ENCODE data around the gene HID1. TPM values are rescaled to one million over a fixed set of nuclear protein-coding genes. Genes with fewer than 3 reads are reported as not detected.

The HID1 gene
- total and polyA plus RNA-seq, 9 of the 15 experiments (the other 6 are each of a cell fraction or from before 2014, with no cell fraction given) = 0.14 to 2.1 (median 0.54) TPM; not detected in 2

- TF ChIP-seq RFX7 (CRISPR knock-in tag; IDR thresholded peaks at IDR 0.05) (no peak), HDAC6 (IDR thresholded peaks at IDR 0.05; ENCODE audit: low read depth, low read length) (no peak), SNAPC5 (CRISPR knock-in tag; IDR thresholded peaks at IDR 0.05) (no peak), MAZ (CRISPR knock-in tag; conservative IDR thresholded peaks at IDR 0.05 in 1 of 2, IDR thresholded peaks at IDR 0.05 in 1 of 2) (peak in 1 of 2 experiments; percentile 49; a peak in 3 of 4 replicates), CBFB (CRISPR knock-in tag; IDR thresholded peaks at IDR 0.05) (peak; percentile 97), ZBTB40 (IDR thresholded peaks at IDR 0.05) (no peak), ZBTB40 (CRISPR knock-in tag; IDR thresholded peaks at IDR 0.05) (peak; percentile 30; the same call in 1 of the 2 replicates), RB1 (IDR thresholded peaks at IDR 0.05; ENCODE audit: low read depth) (peak; percentile 63; the same call in 1 of the 2 replicates), RBBP5 (IDR thresholded peaks at IDR 0.05; ENCODE audit: borderline replicate concordance, insufficient read depth, low read length, poor library complexity, severe bottlenecking) (no peak), E2F6 (IDR thresholded peaks at IDR 0.05; ENCODE audit: borderline replicate concordance in 1 of 2, extremely low read depth in 1 of 2, insufficient read depth in 1 of 2, insufficient read length in 1 of 2, low read depth in 1 of 2, low read length in 1 of 2, poor library complexity in 1 of 2, severe bottlenecking in 1 of 2) (peak; percentile 96 to 99), CAMTA2 (CRISPR knock-in tag; conservative IDR thresholded peaks at IDR 0.05) (no peak), ZNF282 (CRISPR knock-in tag; IDR thresholded peaks at IDR 0.05) (0 out of 2 replicates have a peak, but pooled peaks have one; percentile 46), FOXK2 (conservative IDR thresholded peaks at IDR 0.05 in 1 of 2, IDR thresholded peaks at IDR 0.05 in 1 of 2; ENCODE audit: low read depth in 2 of 2) (no peak)
Measured at GRCh38 chr17:74923538-74924249, 48.9 kb downstream of the HID1 start (continued).
